Posterior vena cava (tissue), 2 donors: ENCODE data around the gene WNK1. TPM values are rescaled to one million over a fixed set of nuclear protein-coding genes. Genes with fewer than 3 reads are reported as not detected.
"Not testable (repeated sequence)": the region's sequence is repeated elsewhere in the genome, so short reads cannot be mapped to it uniquely, and the experiment has no call there.

Experiments used
- DNase-seq: peaks from one replicate; pipeline ENCODE4 v3.0.0-alpha.2; 2020; ENCODE audit warnings: low spot score
- intact Hi-C, 2 donors: fragments of 100-400 bp; cut with DNase I; formaldehyde crosslinking; loops; one replicate each; pipeline versions ENCODE4 v1.14.1 to v1.14.2; 2022 to 2023
- long read RNA-seq, 2 donors: library from polyadenylated mRNA; unstranded; transcript quantifications; one replicate each; pipeline ENCODE4 v2.0.0, GENCODE V29; 2020 to 2021
- total RNA-seq, 2 donors: library from RNA; stranded (reverse); fragmentation: NEBNext Ultra II Directional; extraction: Animal tissue kit (Norgen Biotek cat#: 25700); gene quantifications; one replicate each; pipeline ENCODE4 v1.2.1, GENCODE V29; 2021
- donor health status: DM: yes; HTN: yes; CAD: no.
- donor health status: DM: yes; HTN: yes; CAD: no.

Gene WNK1
- 100 to 1,000 TPM; 159 to 199 TPM for total RNA-seq
- long read RNA-seq, donor 1, partial matches to known transcripts, result 21 of 40 reads
- long read RNA-seq, donor 1, other reads (novel, unspliced or antisense), result 18 of 40 reads
- long read RNA-seq, donor 2, partial matches to known transcripts, result 62 of 100 reads
- long read RNA-seq, donor 2, other reads (novel, unspliced or antisense), result 38 of 100 reads

- DNase-seq, result peak; percentile 98
- intact Hi-C loops, result loop anchor here in 1 of 2 donors (2.0 to 5.0 kb wide), 2 partner anchors 110 to 177 kb away; no protein-coding TSS in a partner anchor
These were observed at the start of gene WNK1 for GRCh38 chr12:751999-752694. TSS of gene WNK1 (plus strand) at chr12:752579. CDS start at chr12:753566, 987 bp downstream.

- no peak for DNase-seq
- intact Hi-C loops, result no loop called here
These were observed 47.7 kb upstream of the WNK1 start for GRCh38 chr12:704516-705242.

- DNase-seq, intact Hi-C loops: not testable (repeated sequence)
These were observed 44.3 kb upstream of the WNK1 start for GRCh38 chr12:708084-708483.

GRCh38 chr12:709455-710020, 42.8 kb upstream of the WNK1 start:
- no peak for DNase-seq
- intact Hi-C loops, result no loop called here

GRCh38 chr12:712172-712863, 40.1 kb upstream of the WNK1 start:
- DNase-seq, result no peak
- intact Hi-C loops, result no loop called here

GRCh38 chr12:713281-713875, 39.0 kb upstream of the WNK1 start:
- intact Hi-C loops, result no loop called here

GRCh38 chr12:716506-716905, 35.9 kb upstream of the WNK1 start:
- no peak for DNase-seq
- intact Hi-C loops, result no loop called here

More at GRCh38 chr12:713281-713875, 39.0 kb upstream of the WNK1 start:
- no peak for DNase-seq

- no peak for DNase-seq
- intact Hi-C loops, result no loop called here
These were observed 33.6 kb upstream of the WNK1 start for GRCh38 chr12:718756-719102.

GRCh38 chr12:720231-720941, 32.0 kb upstream of the WNK1 start:
- no peak for DNase-seq
- intact Hi-C loops, result no loop called here

GRCh38 chr12:724194-724855, 28.1 kb upstream of the WNK1 start:
- no peak for DNase-seq
- intact Hi-C loops, result no loop called here

- no peak for DNase-seq
- intact Hi-C loops, result no loop called here
These were observed 27.3 kb upstream of the WNK1 start for GRCh38 chr12:725076-725475.

GRCh38 chr12:726281-727140, 25.9 kb upstream of the WNK1 start:
- intact Hi-C loops, result no loop called here
- no peak for DNase-seq

GRCh38 chr12:727321-727720, 25.1 kb upstream of the WNK1 start:
- DNase-seq, result no peak
- intact Hi-C loops, result no loop called here

- intact Hi-C loops, result no loop called here
- DNase-seq, result no peak
These were observed 23.6 kb upstream of the WNK1 start for GRCh38 chr12:728781-729180.

- intact Hi-C loops, result no loop called here
- DNase-seq, result no peak
These were observed 23.2 kb upstream of the WNK1 start for GRCh38 chr12:729221-729620.

GRCh38 chr12:730550-730949, 21.8 kb upstream of the WNK1 start:
- no peak for DNase-seq
- intact Hi-C loops, result no loop called here

GRCh38 chr12:737122-737739, 15.1 kb upstream of the WNK1 start:
- DNase-seq, result no peak
- intact Hi-C loops, result no loop called here
